ENCODE measurements around the gene ASRGL1.

GRCh38 chr11:62439785-62440602 is 102.7 kb downstream of the ASRGL1 start:
- TF ChIP-seq CTCF (conservative IDR thresholded peaks at IDR 0.05; ENCODE audit: low read length) = no peak
- TF ChIP-seq EZH2phosphoT487 (IDR thresholded peaks at IDR 0.05; ENCODE audit: borderline replicate concordance, low read depth, low read length) = no peak

Measured in OCI-LY7 (cell line).